CD4-positive, CD25-positive, alpha-beta regulatory T cell (primary cell): ENCODE measurements around the gene RTN1. TPM values are rescaled to one million over a fixed set of nuclear protein-coding genes. Genes with fewer than 3 reads are reported as not detected.
A peak's percentile ranks its signal among the peaks of the same experiment; 100 is the strongest.

Source experiments
- ATAC-seq, 2 donors: fragments of 150-1000 bp; cut with Tn5 transposase; one replicate each; pipeline ENCODE4 v1.10.0; 2021; ENCODE audit warnings: low read depth in 2 of 2, moderate number of reproducible peaks in 2 of 2, moderate library complexity in 1 of 2
- DNase-seq, 3 donors: peaks; one replicate each; pipeline versions ENCODE4 v3.0.0 to v3.0.0-alpha.2; 2012 to 2022; ENCODE audit warnings: mixed read lengths in 1 of 3
- H3K27ac ChIP-seq: one replicate; pipeline ENCODE4 v1.7.0; 2013; ENCODE audit warnings: mild to moderate bottlenecking, low read length; ENCODE audit not compliant: insufficient read depth, poor library complexity, severe bottlenecking
- H3K27me3 ChIP-seq: one replicate; pipeline ENCODE4 v1.7.0; 2013; ENCODE audit warnings: low read length; ENCODE audit not compliant: control insufficient read depth, insufficient read depth
- H3K36me3 ChIP-seq: one replicate; pipeline ENCODE4 v1.7.0; 2013; ENCODE audit warnings: mild to moderate bottlenecking, low read length, moderate library complexity; ENCODE audit not compliant: control insufficient read depth, insufficient read depth
- H3K4me1 ChIP-seq: 2 replicates; pipeline ENCODE4 v1.7.0; 2013; ENCODE audit warnings: mild to moderate bottlenecking, low read length; ENCODE audit not compliant: insufficient read depth, control insufficient read depth, poor library complexity, severe bottlenecking
- H3K4me3 ChIP-seq: one replicate; pipeline ENCODE4 v1.7.0; 2013; ENCODE audit warnings: low read depth, mild to moderate bottlenecking, low read length, moderate library complexity
- H3K9me3 ChIP-seq, 2 experiments: 1 replicate in 1 of 2; 2 replicates in 1 of 2; pipeline ENCODE4 v1.7.0; 2013; ENCODE audit warnings: low read length in 2 of 2, mild to moderate bottlenecking in 1 of 2, moderate library complexity in 1 of 2; ENCODE audit not compliant: control insufficient read depth in 2 of 2
- H3K27ac Mint-ChIP-seq, 3 donors: one replicate each; pipeline ENCODE4 v1.8.0; 2020 to 2022; ENCODE audit warnings: mild to moderate bottlenecking in 3 of 3, mixed read lengths in 3 of 3, moderate library complexity in 2 of 3
- H3K27me3 Mint-ChIP-seq: one replicate; pipeline ENCODE4 v1.8.0; 2022; ENCODE audit warnings: mild to moderate bottlenecking, mixed read lengths
- H3K36me3 Mint-ChIP-seq: one replicate; pipeline ENCODE4 v1.8.0; 2020; ENCODE audit warnings: mixed read lengths
- H3K4me1 Mint-ChIP-seq, 4 donors: one replicate each; pipeline ENCODE4 v1.8.0; 2020 to 2022; ENCODE audit warnings: mixed read lengths in 4 of 4, mild to moderate bottlenecking in 1 of 4
- H3K4me3 Mint-ChIP-seq, 4 donors: one replicate each; pipeline ENCODE4 v1.8.0; 2020 to 2022; ENCODE audit warnings: mild to moderate bottlenecking in 4 of 4, mixed read lengths in 4 of 4, moderate library complexity in 3 of 4
- H3K9me3 Mint-ChIP-seq, 7 donors: one replicate each; pipeline ENCODE4 v1.8.0; 2020 to 2022; ENCODE audit warnings: mixed read lengths in 7 of 7, mild to moderate bottlenecking in 3 of 7, moderate library complexity in 2 of 7
- polyA plus RNA-seq, 4 donors: library from polyadenylated mRNA; unstranded; fragments of 300-500 nt; fragmentation: Illumina TruSeq; gene quantifications; one replicate each; pipeline ENCODE4 v1.2.3, GENCODE V29; 2021
- total RNA-seq: library from RNA; stranded (reverse); gene quantifications from one replicate; pipeline ENCODE4 v1.2.3, GENCODE V29; 2022

Gene RTN1
- total and polyA plus RNA-seq, 5 donors from 2014 or later: 0.17 to 0.42 TPM; not detected in 3

DNA sequence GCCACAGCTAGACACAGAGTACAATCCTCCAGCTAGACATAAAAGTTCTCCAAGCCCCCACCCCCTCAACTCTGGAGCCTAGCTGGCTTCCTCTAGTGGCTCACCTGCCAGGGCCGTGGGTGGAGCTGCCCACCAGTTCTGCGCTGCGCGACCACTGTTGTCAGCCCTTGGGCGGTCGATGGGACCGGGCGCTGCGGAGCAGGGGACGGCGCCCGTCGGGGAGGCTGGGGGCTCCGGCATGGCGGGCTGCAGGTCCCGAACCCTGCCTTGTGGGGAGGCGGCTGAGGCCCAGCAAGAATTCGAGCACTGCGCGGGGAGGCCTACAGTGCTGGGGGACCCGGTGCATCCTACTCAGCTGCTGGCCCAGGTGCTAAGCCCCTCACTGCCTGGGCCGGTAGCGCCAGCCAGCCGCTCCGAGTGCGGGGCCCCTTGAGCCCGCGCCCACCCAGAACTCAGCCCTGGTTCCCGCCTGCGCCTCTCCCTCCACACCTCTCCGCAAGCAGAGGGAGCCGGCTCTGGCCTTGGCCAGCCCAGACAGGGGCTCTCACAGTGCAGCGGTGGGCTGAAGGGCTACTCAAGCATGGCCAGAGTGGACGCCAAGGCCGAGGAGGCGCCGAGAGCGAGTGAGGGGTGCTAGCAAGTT lies 51.0 kb downstream of the RTN1 start:
- no peak overlapping the region for H3K27ac ChIP-seq
- no peak for DNase-seq
- peaks cover 5% of the 10 kb centered on the region for H3K27me3 Mint-ChIP-seq
- no peak overlapping the region for H3K4me3 Mint-ChIP-seq
- H3K9me3 Mint-ChIP-seq: peaks cover 0 to 5% (median 2%) of the 10 kb centered on the region in 7 donors
- no peaks in the 10 kb centered on the region for H3K4me1 ChIP-seq
- no peaks in the 10 kb centered on the region for H3K36me3 Mint-ChIP-seq
- no peaks in the 10 kb centered on the region for H3K4me1 Mint-ChIP-seq
- no peak for ATAC-seq
- H3K27ac Mint-ChIP-seq: no peak overlapping the region
- peaks cover 3% of the 10 kb centered on the region for H3K27me3 ChIP-seq
- H3K4me3 ChIP-seq: no peak overlapping the region
- no peaks in the 10 kb centered on the region for H3K36me3 ChIP-seq
- H3K9me3 ChIP-seq: no peaks in the 10 kb centered on the region

GRCh38 chr14:59816941-59817340 lies 53.6 kb downstream of the RTN1 start:
- Histone ChIP-seq H3K27ac (no peak overlapping the region), H3K9me3 (no peaks in the 10 kb centered on the region), H3K27me3 (no peaks in the 10 kb centered on the region), H3K4me1 (no peaks in the 10 kb centered on the region), H3K36me3 (no peaks in the 10 kb centered on the region), H3K4me3 (no peak overlapping the region)
- DNase-seq (no peak), ATAC-seq (no peak)
- no peak overlapping the region for H3K4me3 Mint-ChIP-seq
- no peaks in the 10 kb centered on the region for H3K4me1 Mint-ChIP-seq
- no peaks in the 10 kb centered on the region for H3K36me3 Mint-ChIP-seq
- peaks cover 6% of the 10 kb centered on the region for H3K27me3 Mint-ChIP-seq
- no peak overlapping the region for H3K27ac Mint-ChIP-seq
- peaks cover 0 to 5% (median 0%) of the 10 kb centered on the region in 7 donors for H3K9me3 Mint-ChIP-seq

- H3K27ac Mint-ChIP-seq: no peak overlapping the region
- Histone ChIP-seq H3K4me1 (no peaks in the 10 kb centered on the region), H3K27ac (no peak overlapping the region), H3K36me3 (no peaks in the 10 kb centered on the region), H3K4me3 (no peak overlapping the region), H3K27me3 (no peaks in the 10 kb centered on the region), H3K9me3 (no peaks in the 10 kb centered on the region)
- H3K36me3 Mint-ChIP-seq: no peaks in the 10 kb centered on the region
- H3K9me3 Mint-ChIP-seq: no peaks in the 10 kb centered on the region
- peaks cover 6% of the 10 kb centered on the region for H3K27me3 Mint-ChIP-seq
- no peaks in the 10 kb centered on the region for H3K4me1 Mint-ChIP-seq
- no peak for ATAC-seq
- no peak for DNase-seq
- no peak overlapping the region for H3K4me3 Mint-ChIP-seq
These were observed 55.6 kb downstream of the RTN1 start for GRCh38 chr14:59814988-59815387.

DNA sequence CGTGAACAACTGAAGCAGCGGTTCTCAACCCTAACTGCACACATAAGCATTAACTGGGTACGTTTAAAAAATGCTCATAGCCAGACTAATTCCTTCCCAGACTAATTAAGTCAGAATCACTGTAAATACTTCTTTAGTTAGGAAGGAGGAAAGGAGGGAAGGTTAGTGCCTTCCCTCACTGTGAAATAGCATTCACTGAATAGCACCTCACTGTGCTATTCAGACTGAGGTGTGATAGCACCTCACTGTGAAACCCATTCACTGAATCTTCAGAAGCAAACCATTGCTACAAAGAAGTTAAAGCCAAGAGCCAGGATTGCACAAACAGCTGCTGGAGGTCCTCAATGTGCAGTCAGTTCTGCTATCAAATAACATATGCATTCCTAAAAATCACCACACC lies 58.8 kb downstream of the RTN1 start:
- no peak overlapping the region for H3K27ac ChIP-seq
- H3K9me3 ChIP-seq: no peaks in the 10 kb centered on the region
- H3K27ac Mint-ChIP-seq: no peak overlapping the region
- no peaks in the 10 kb centered on the region for H3K4me1 ChIP-seq
- no peaks in the 10 kb centered on the region for H3K36me3 ChIP-seq
- no peaks in the 10 kb centered on the region for H3K4me1 Mint-ChIP-seq
- no peak for ATAC-seq
- peaks cover 0 to 4% (median 0%) of the 10 kb centered on the region in 7 donors for H3K9me3 Mint-ChIP-seq
- no peak overlapping the region for H3K4me3 Mint-ChIP-seq
- no peak overlapping the region for H3K4me3 ChIP-seq
- no peaks in the 10 kb centered on the region for H3K36me3 Mint-ChIP-seq
- peaks cover 6% of the 10 kb centered on the region for H3K27me3 Mint-ChIP-seq
- DNase-seq: no peak
- H3K27me3 ChIP-seq: no peaks in the 10 kb centered on the region

- Histone ChIP-seq H3K27me3 (no peaks in the 10 kb centered on the region), H3K27ac (no peak overlapping the region), H3K4me3 (no peak overlapping the region), H3K36me3 (no peaks in the 10 kb centered on the region), H3K9me3 (no peaks in the 10 kb centered on the region), H3K4me1 (no peaks in the 10 kb centered on the region)
- peaks cover 6% of the 10 kb centered on the region for H3K27me3 Mint-ChIP-seq
- no peaks in the 10 kb centered on the region for H3K36me3 Mint-ChIP-seq
- no peak overlapping the region for H3K27ac Mint-ChIP-seq
- ATAC-seq (no peak), DNase-seq (no peak)
- H3K4me1 Mint-ChIP-seq: no peaks in the 10 kb centered on the region
- H3K9me3 Mint-ChIP-seq: peaks cover 0 to 5% (median 0%) of the 10 kb centered on the region in 7 donors
- H3K4me3 Mint-ChIP-seq: no peak overlapping the region
These were observed 59.5 kb downstream of the RTN1 start for GRCh38 chr14:59811073-59811472.

DNA sequence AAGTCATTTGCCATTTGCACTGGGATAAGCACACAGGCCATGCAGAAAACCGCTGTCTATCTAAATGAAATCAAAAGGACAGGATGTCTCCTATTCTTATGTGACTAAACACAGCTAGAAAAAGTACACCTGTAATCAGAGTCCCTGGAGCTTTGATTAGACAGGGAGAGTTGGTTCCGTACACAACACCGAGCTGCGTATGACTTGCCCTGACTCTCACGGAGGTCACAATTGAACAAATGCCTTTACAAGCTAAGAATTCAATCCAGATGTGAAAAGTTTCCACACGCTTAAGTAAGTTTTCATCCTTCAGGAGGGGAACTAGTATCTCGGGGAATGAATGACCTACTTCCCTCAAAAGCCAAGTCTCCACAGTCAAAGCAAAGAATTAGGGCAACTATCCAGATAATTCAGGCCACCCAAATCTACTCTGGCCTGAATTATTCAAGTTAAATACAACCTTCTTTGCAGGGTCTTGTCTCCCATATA lies 67.5 kb downstream of the RTN1 start:
- Mint-ChIP-seq H3K4me3 (no peak overlapping the region), H3K36me3 (no peaks in the 10 kb centered on the region), H3K9me3 (peaks cover 0 to 5% (median 0%) of the 10 kb centered on the region in 7 donors), H3K27ac (no peak overlapping the region), H3K27me3 (no peaks in the 10 kb centered on the region), H3K4me1 (no peaks in the 10 kb centered on the region)
- no peak for ATAC-seq
- no peak overlapping the region for H3K27ac ChIP-seq
- no peak for DNase-seq
- no peaks in the 10 kb centered on the region for H3K9me3 ChIP-seq
- H3K36me3 ChIP-seq: no peaks in the 10 kb centered on the region
- no peaks in the 10 kb centered on the region for H3K4me1 ChIP-seq
- H3K27me3 ChIP-seq: no peaks in the 10 kb centered on the region
- no peak overlapping the region for H3K4me3 ChIP-seq

DNA sequence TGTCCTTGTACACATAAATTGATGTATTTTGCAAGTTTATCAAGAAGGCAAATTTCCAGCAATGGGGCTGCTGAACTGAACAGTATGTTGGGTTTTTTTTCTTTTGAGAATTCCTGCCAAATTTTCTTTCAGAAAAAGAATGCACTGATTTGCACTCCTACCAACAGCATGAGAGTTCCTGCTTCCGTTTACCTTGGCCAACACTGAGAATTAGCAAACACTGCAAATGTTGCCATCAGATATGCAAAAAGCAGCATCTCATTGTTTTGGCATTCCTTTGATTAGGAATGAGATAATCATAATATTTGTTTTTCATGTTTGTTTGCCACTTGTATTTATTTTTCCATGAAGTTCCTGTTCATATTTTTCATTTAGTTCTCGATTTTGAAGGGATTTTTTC lies 82.4 kb downstream of the RTN1 start:
- Mint-ChIP-seq H3K27ac (no peak overlapping the region), H3K27me3 (peaks cover 1% of the 10 kb centered on the region), H3K4me1 (no peaks in the 10 kb centered on the region), H3K36me3 (no peaks in the 10 kb centered on the region), H3K4me3 (peak overlapping the region in 1 of 4 donors; percentile 73), H3K9me3 (peaks cover 0 to 5% (median 0%) of the 10 kb centered on the region in 7 donors)
- no peaks in the 10 kb centered on the region for H3K27me3 ChIP-seq
- no peak overlapping the region for H3K4me3 ChIP-seq
- no peaks in the 10 kb centered on the region for H3K4me1 ChIP-seq
- no peaks in the 10 kb centered on the region for H3K9me3 ChIP-seq
- no peak overlapping the region for H3K27ac ChIP-seq
- ATAC-seq: no peak
- DNase-seq: no peak
- H3K36me3 ChIP-seq: no peaks in the 10 kb centered on the region

- peaks cover 0 to 5% (median 0%) of the 10 kb centered on the region in 7 donors for H3K9me3 Mint-ChIP-seq
- ATAC-seq: no peak
- Histone ChIP-seq H3K9me3 (no peaks in the 10 kb centered on the region), H3K4me3 (no peak overlapping the region), H3K27ac (no peak overlapping the region), H3K27me3 (no peaks in the 10 kb centered on the region), H3K36me3 (no peaks in the 10 kb centered on the region), H3K4me1 (no peaks in the 10 kb centered on the region)
- peaks cover 4% of the 10 kb centered on the region for H3K27me3 Mint-ChIP-seq
- no peak for DNase-seq
- H3K4me3 Mint-ChIP-seq: no peak overlapping the region
- no peak overlapping the region for H3K27ac Mint-ChIP-seq
- H3K4me1 Mint-ChIP-seq: no peaks in the 10 kb centered on the region
- H3K36me3 Mint-ChIP-seq: no peaks in the 10 kb centered on the region
These were observed 83.4 kb downstream of the RTN1 start for GRCh38 chr14:59787045-59787674.
